Measurements from ENCODE around the gene CCNF.
"Not testable (repeated sequence)": the region's sequence is repeated elsewhere in the genome, so short reads cannot be mapped to it uniquely, and the experiment has no call there.

CCNF gene, protein sequence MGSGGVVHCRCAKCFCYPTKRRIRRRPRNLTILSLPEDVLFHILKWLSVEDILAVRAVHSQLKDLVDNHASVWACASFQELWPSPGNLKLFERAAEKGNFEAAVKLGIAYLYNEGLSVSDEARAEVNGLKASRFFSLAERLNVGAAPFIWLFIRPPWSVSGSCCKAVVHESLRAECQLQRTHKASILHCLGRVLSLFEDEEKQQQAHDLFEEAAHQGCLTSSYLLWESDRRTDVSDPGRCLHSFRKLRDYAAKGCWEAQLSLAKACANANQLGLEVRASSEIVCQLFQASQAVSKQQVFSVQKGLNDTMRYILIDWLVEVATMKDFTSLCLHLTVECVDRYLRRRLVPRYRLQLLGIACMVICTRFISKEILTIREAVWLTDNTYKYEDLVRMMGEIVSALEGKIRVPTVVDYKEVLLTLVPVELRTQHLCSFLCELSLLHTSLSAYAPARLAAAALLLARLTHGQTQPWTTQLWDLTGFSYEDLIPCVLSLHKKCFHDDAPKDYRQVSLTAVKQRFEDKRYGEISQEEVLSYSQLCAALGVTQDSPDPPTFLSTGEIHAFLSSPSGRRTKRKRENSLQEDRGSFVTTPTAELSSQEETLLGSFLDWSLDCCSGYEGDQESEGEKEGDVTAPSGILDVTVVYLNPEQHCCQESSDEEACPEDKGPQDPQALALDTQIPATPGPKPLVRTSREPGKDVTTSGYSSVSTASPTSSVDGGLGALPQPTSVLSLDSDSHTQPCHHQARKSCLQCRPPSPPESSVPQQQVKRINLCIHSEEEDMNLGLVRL

DNA sequence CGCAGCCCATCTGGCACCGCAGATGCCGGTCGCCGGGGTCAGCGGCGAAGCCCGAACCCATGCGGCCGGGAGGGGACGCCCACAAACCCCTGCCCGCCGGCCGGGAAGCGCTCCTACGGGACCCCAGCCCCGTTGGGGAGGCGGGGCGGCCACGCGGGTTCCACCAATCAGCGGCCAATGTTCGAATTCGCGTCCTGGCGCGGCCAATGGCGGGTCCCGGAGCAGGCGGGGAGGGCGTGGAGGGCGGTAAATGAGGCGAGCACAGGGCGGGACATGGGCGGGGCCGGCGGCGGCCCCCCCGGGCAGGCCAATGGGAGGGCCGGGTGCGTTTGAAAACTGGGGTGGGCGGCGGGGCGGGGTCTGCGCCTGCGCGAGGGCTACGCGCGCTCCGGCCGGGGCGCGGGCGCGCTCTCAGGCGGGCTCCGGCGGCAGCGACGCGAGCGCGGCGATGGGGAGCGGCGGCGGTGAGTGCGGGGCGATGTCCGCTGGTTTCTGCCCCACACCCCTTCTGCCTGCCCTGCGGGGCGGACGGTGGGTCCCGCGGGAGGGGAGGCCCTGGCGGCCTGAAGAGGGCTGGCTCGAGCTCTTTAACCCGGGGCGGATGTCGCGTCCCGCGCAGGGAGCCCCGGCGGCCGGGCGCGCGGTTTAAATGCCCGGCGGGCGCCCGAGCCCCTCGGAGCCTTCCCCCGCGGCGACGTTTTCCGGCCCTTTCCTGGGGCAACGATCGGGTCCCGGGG is at the start of gene CCNF:
Gene CCNF, plus strand, starts transcription at position 414 of the 737 bp plus-strand sequence. Its CDS starts 35 bp downstream, at position 449.
- DNase-seq (ENCODE audit: low spot score), result peak; percentile 96

DNA sequence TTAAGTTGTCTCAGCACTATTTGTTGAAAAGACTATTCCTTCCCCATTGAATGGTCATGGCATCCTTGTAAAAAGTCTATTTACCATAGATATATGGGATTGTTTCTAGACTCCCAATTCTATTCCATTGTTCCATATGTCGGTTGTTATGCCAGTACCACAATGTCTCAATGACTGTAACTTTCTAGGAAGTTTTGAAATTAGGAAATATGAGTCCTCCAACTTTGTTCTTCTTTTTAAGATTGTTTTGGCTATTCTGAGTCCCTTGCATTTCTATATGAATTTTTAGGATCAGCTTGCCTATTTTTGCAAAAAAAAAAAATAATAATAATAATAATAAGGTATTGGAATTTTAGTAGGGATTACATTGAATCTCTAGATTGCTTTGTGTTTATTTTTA is 45.7 kb upstream of the CCNF start:
- DNase-seq (ENCODE audit: low spot score), result no peak

DNA sequence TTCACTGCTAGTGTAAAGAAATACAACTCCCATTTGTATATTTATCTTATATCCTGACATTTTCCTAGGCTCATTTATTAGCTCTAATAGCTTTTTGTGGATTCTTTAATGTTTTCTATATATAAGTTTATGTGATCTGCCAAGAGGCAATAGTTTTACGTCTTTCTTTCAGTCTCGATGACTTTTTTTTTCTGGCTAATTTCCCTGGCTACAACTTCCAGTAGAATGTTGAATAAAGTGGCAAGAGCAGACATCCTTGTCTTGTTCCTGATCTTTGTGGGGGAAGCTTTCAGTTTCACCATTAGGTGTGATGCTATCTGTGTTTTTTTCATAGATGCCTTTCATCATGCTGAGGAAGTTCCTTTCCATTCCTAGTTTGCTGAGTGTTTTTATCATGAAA is 44.8 kb upstream of the CCNF start:
- no peak for DNase-seq (ENCODE audit: low spot score)

DNA sequence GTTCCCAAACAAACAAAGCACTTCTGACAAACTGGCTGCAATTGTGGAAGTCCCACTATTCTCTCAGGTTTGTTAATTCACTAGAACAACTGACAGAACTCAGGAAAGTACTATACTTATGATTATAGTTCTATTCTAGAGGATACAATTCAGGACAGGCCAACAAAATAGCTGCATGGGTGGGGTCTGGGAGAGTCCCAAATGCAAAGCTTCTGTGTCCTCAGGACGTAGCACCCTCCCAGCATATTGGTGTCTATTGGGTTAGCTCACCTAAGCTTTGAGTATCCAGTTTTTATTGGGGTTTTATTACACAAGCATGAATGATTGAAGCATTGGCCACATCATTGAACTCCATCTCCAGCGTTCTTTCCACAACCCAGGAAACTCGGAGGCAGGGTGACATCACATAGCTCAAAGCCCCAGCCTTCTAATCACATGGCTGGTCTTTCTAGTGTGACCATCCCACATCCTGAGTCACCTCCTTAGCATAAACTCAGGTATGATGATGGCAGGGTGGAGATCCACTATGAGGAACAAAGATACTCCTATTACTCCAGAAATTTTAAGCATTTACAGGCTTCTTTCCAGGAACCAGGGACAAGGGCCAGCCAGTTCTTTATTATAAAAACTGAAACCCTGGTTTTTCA is 43.9 kb upstream of the CCNF start:
- DNase-seq (ENCODE audit: low spot score), result no peak

DNA sequence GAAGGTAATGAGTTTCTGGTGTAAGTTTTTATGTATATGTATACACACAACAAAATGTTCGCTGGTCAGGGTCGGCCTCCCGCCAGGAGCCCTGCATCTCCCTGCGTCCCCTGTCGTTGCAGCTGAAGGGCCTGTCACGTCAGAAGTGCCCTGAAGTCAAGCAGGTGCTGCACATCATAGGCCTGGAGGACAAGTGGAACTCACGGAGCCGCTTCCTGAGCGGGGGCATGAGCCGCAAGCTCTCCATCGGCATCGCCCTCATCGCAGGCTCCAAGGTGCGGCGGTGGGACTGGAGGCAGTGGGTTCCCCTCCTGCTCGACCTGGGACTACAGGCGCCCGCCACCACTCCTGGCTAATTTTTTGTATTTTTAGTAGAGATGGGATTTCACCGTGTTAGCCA is 43.3 kb upstream of the CCNF start:
- DNase-seq (ENCODE audit: low spot score), result not testable (repeated sequence)

DNA sequence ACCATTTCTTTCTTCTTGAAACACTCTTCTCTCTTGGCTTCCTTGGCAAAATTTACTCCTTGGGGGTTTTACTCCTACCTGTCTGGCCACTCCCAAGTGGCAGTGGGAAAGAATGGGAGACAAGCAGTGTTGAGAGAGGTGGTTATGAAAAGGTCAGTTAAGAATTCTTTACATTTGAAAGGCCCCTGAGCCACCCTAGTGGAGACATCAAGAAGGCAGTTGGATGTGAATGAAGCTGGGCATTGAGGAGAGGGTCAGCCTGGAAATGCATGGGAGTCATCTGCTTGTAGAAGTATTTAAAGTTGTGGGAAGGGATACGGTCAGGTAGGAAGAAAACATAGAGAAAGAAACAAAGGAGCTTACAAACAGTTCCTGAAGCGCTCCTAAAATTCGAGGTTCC is 42.3 kb upstream of the CCNF start:
- no peak for DNase-seq (ENCODE audit: low spot score)

DNA sequence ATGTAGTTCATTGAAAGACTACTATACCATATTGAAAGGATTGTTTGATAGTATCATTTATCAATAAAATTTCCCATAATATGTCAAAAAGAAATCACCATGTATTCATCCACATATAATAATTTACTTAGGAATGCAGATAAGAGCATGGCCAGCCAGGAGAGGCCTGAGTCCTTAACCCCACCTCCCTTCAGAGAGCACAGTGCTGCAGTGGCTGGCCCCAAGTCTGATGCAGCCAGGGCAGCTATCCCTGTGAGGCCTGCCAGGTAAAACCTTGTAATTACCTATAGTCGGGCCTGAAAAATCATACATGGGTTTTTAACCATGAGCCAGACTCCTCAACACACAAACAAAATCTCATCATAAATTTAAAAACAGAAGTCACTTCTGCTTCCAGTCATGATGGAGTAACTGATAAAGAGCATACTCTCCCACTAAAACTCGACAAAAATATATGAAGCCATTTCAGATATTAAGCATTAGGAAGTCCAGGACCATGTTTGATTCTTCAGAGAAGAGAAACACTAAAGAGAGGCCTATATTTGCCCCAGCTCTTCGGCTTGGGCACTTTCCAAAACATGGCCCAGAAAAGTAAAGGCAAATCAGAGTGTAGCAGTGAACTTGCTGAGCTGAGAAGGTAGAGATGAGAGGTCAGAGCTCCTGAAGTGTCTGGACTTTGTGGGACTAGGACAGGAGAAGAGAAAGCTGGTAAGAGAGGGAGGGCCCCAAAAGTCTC is 40.9 kb upstream of the CCNF start:
- no peak for DNase-seq (ENCODE audit: low spot score)

DNA sequence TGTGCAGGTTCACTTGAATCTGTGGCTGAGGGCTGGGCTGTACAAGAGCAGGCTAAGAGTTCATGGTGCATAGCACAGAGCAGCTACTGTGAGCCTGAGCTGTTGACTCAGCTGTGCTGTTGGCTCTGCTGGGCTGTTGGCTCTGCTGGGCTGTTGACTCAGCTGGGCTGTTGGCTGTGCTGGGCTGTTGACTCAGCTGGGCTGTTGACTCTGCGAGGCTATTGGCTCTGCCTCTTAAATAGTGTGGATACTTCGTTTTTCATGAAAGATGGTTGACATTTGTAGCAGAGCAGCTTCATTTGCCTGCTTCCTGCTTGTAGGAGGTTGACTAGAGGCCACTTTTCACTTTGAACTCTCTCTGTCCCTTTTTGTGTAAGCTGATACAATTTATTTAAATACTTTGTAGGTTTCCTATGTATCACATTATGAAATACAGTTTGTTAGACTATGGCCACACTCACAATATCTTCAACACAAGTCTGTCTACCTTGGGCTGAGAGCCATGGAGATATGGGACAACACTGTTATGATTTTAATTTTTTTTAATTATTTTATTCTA is 40.3 kb upstream of the CCNF start:
- no peak for DNase-seq (ENCODE audit: low spot score)

DNA sequence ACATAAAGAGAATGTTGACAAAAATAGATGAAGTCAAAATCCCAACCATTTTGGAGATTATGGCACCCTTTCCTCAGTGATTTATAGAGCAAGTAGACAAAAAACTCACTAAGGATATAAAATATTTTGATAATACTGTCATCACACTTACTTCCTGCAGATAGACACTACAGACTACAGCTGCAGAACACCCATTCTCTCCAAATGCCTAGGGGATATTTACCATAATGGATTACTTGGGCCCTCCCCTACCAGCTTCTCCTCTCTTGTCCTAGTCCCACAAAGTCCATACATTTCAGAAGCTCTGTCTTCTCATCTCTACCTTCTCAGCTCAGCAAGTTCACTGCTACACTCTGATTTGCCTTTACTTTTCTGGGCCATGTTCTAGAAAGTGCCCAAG is 37.2 kb upstream of the CCNF start:
- DNase-seq (ENCODE audit: low spot score), result no peak

DNA sequence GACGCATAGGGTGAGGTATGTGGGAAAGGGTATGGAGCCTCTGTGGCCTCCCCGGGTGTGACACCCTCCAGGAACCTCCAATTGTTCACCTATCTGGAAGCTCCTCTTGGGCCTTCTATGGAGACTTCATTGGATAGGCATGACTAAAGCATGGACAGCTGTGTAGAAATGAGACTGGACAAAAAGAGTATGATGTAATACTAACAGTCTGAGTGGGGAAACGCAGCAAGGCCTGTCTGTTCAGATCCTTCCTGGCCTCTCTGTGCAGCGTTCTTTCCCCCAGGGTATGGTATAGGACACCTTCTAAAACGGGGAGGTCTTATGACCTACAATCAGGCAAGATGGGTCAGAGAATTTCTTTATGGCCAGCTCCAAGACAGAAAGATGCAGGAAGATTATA is 30.7 kb upstream of the CCNF start:
- no peak for DNase-seq (ENCODE audit: low spot score)

DNA sequence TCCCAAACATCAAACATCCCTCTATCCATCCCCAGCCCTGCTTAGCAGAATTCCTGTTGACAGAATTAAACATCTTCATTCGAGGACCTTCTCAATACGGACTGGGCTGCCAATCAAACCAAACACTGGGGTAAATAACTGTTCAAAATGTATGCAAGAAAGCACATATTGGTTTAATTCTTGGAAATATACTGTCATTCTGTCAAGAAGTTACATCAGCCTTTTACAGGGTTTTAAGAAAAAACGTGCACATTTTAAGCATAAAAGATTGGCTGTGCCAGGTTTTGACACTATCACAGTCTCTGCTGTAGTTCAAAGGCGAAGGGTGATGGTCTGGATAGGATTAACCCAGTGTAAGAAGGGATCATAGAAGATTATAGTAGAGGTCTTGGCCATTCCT is 25.1 kb upstream of the CCNF start:
- DNase-seq (ENCODE audit: low spot score), result no peak

DNA sequence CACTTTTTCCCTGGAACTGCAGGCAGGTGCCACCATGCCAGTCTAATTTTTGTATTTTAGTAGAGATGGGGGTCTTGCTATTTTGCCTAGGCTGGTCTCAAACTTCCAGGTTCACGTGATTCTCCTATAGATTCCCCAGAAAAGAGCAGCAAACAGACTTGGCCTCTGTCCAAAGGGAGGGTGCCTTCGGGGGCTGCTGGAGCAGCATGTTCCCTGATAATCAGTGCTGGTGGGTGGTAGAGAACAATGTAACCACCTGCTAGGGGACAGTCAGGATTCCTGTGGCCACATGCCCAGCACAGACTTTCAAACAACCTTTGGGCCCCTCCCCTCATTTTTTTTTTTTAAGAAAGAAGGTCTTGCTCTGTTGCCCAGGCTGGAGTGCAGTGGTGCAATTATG is 14.2 kb upstream of the CCNF start:
- no peak for DNase-seq (ENCODE audit: low spot score)

DNA sequence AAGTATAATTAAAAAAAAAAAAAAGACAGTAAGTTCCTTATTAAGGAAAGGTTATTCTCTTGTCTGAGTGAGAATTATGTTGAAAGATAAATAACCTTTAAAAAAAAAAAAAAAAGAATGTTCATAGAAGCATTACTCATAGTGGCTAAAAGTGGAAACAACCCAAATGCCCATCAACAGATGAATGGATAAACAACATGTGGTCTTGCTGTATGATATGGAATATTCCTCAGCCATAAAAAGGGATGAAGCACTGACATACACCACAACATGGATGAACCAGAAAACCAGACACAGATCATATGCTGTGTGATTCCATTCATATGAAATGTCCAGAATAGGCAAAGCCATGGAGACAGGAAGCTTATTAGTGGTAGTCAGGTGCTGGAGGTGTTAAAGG is 9.2 kb upstream of the CCNF start:
- DNase-seq (ENCODE audit: low spot score), result no peak

DNA sequence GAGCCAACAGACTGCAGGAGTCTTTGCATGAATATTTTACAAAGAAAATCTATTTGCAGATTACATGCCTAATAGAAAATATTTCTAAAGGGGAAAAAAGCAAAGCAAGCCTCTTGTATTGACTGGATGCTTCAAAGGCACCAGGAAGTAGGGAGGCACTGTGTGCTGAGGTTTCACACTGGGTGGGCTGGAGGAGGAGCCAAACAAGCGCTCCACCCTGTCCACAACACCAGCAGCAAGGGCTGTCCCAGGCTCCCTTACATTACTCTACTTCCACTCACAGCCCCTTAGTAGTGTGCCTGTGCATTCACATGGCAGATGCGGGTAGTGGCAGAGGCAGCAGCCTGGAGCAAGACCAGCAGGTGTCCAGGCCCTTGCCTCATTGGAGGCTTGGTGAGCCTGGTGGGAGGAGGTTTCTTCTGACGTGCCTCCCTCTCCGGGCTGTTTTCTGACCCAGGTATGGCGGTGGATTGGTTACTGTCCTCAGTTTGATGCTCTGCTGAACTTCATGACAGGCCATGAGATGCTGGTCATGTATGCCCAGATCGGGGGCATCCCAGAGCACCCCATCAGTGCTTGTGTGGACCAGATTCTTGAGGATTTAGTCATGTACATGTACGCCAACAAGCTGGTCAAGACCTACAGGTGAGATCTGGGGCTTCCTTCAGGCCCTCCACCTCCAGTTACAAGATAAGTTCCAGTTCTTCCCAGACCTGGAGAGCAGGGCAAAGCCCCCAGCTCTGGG is 7.0 kb upstream of the CCNF start:
- no peak for DNase-seq (ENCODE audit: low spot score)

DNA sequence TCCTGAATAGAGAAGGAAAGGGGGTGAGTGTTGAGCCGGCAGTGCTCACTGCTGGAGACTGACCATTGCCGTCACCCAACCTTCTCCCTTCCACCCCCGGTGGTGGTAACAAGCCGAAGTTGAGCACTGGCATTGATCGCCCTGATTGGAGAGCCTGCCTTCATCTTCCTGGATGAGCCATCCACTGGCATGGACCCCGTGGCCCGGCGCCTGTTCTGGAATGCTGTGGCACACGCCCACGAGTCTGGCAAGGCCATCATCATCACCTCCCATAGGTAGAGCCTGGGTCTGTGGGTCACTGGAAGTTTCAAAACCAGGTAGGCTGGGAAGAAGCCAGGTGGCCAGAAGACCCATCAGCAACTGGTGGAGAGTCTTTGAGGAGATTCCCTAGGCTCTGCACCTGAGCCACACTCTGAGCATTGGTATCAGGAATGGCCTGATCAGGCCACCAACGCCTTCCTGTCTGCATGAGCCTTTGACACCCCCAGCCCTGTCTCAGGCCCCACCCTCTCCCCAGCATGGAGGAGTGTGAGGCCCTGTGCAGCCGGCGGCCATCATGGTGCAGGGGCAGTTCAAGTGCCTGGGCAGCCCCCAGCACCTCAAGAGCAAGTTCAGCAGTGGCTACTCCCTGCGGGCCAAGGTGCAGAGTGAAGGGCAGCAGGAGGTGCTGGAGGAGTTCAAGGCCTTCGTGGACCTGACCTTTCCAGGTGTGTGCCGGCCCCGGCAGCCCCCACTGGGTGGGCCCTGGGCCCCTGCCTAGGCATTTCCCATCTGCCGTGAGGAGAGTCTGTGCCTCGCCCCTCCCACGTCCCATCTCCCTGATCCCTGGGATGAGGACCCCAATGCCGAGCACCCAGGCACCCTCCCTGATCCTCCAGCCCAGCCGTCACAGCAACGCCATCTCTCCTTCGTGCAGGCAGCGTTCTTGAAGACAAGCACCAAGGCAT is 4.9 kb upstream of the CCNF start:
- DNase-seq (ENCODE audit: low spot score), result no peak

DNA sequence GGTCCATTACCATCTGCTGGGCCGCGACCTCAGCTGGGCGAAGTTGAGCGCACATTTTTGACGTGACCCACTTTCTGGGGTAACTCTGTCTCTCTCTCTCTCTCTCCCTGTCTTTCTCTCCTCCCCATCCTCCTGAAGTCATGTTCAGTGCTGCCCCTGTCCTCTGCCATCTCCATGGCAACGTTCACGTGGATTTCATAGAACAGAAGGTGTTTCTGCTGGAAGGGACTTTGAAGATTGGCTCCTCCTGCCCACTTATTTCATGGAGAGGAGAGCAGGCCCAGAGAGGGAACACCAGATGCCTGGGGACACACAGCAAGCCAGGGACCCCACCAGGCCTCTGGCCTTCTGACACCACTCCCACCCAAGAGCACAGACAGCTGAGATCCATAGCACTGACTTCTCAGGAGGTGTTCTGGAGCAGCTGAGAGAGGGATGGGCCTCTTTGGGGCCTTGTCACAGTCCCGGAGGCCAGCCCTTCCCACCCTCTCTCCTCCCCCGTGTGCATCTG is 4.2 kb upstream of the CCNF start:
- DNase-seq (ENCODE audit: low spot score), result no peak

DNA sequence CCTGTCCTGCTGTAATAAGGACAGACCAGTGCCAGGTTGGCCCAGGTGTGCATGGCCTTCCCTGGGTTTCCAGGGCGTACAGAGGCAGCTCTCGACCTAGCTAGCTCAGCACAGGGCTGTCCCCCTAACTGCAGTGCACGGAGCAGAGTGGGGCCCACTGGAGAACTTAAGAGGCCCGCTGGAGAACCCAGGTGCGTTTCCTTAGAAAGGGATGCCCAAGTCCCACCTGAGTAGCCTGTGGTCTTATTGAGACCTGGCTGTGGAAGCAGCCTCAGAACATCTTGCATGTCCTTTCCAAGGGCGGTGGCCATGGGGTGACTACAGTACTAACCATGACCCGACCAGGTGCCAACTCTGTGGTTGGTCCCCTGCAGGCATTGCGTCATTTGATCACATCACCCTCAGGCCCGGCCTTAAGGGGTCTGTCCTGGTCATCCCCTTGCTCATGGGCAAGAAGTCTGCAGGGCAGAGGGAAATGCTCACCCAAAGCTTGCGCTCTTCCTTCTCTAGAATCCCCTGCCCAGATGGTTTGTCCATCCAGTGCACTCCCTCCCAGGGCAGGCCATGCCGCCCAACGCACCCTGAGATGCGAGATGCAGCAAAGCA is 3.3 kb upstream of the CCNF start:
- DNase-seq (ENCODE audit: low spot score), result no peak

DNA sequence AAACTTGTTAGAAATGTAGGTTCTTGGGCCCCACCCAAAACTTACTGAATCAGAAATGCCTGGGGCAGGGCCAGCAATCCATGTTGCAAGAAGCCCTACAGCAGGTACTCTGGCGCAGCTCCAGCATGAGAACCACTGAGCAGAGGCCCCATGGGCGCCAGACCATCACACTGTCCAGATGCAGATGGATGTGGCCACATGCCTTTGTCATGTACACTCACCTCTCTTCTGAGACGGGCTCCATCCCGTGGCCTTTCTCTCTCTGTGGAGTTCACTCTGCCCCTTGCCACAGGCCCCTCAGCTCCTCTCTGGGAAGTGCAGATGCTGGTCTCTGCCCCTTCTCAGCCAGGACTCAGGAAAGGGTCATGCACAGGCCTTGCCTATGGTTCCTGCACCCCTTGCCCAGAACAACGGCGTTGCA is 2.3 kb upstream of the CCNF start:
- DNase-seq (ENCODE audit: low spot score), result no peak

DNA sequence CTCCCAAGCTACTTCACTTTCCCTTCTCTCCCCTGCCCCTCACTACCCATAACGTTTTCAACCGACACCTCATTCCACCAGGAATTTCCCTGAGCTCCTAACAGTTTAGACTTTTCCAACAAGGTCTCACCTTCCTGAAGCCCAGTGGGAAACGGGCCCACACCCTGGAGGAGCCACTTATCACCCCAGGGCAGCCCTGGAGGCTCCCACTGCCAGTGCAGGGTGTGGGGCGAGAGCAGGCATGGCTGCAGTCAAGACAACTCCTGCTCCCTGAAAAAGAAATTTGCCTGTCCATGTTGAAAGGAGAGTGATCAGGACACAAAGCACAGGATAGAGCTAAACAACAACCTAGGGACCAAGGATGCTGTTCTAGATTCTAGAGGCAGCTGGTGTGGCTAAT is 1.7 kb upstream of the CCNF start:
- no peak for DNase-seq (ENCODE audit: low spot score)

All from NAMALWA (cell line).